ENCODE data around the gene MIX23.

The MIX23 gene

GRCh38 chr3:122343654-122344053 is 39.4 kb downstream of the MIX23 start:
- DNase-seq: no peak

- DNase-seq: no peak
These were observed 40.2 kb downstream of the MIX23 start for GRCh38 chr3:122342803-122343202.

GRCh38 chr3:122332551-122332950 is 50.5 kb downstream of the MIX23 start:
- no peak for DNase-seq

- no peak for DNase-seq
These were observed 51.1 kb downstream of the MIX23 start for GRCh38 chr3:122331886-122332285.

- no peak for DNase-seq
These were observed 57.3 kb downstream of the MIX23 start for GRCh38 chr3:122325769-122326168.

GRCh38 chr3:122324871-122325323 is 58.1 kb downstream of the MIX23 start, which contains the start of gene CSTA:
TSS of gene CSTA (plus strand) at chr3:122325248. CDS start at chr3:122325293, 45 bp downstream.
- no peak for DNase-seq

GRCh38 chr3:122322095-122323075 is 60.6 kb downstream of the MIX23 start:
- no peak for DNase-seq

GRCh38 chr3:122318620-122319019 is 64.4 kb downstream of the MIX23 start:
- DNase-seq: no peak

- DNase-seq: no peak
These were observed 66.7 kb downstream of the MIX23 start for GRCh38 chr3:122316368-122316767.

- DNase-seq: no peak
These were observed 67.4 kb downstream of the MIX23 start for GRCh38 chr3:122315619-122316018.

GRCh38 chr3:122314228-122314876 is 68.7 kb downstream of the MIX23 start:
- no peak for DNase-seq

- DNase-seq: no peak
These were observed 69.8 kb downstream of the MIX23 start for GRCh38 chr3:122313281-122313680.

GRCh38 chr3:122312826-122313225 is 70.2 kb downstream of the MIX23 start:
- DNase-seq: no peak

- no peak for DNase-seq
These were observed 72.7 kb downstream of the MIX23 start for GRCh38 chr3:122310361-122310760.
